ENCODE data around the gene HAUS1.

Gene HAUS1, protein sequence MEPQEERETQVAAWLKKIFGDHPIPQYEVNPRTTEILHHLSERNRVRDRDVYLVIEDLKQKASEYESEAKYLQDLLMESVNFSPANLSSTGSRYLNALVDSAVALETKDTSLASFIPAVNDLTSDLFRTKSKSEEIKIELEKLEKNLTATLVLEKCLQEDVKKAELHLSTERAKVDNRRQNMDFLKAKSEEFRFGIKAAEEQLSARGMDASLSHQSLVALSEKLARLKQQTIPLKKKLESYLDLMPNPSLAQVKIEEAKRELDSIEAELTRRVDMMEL

DNA sequence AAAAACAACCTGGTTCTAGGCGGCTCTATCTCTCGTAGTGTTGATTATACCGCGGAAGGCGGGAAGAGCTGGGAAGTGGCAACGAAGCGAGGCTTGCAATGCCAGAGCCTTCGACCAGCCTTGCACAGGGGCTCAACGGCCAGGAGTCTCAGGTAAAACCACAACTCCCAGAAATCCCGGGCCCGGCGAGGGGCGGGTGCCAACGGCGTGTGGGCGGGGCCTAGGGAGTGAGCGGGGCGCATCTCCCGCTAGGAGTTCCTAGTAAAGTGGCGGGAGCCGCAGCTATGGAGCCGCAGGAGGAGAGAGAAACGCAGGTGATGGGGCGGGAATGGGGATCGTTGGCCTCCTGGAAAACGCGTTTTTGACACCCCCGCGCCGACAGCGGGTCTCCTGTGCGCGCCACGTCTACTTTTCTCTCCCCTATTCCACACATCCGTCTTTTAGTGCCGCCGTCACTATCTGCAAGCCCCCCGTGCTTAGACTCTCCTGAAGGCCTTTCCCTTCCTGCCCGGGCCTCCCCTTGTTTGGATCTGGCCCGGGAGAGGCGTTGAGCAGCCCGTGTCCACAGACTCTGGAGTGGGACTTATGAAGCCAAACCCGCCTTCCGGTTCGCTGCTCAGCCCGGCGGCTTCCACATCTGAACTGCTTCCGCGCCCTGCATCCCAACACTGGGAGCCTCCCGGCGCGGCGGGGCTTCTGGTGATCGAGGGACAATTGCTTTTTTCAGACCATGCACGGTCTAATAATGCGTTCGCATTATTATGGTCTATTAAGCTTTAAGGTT, at the start of gene HAUS1:
TSS of gene HAUS1 (plus strand) at position 258 of the 784 bp plus-strand sequence. CDS start at position 285, 27 bp downstream.
- peak; percentile 74 for DNase-seq (ENCODE audit: low read depth)

DNA sequence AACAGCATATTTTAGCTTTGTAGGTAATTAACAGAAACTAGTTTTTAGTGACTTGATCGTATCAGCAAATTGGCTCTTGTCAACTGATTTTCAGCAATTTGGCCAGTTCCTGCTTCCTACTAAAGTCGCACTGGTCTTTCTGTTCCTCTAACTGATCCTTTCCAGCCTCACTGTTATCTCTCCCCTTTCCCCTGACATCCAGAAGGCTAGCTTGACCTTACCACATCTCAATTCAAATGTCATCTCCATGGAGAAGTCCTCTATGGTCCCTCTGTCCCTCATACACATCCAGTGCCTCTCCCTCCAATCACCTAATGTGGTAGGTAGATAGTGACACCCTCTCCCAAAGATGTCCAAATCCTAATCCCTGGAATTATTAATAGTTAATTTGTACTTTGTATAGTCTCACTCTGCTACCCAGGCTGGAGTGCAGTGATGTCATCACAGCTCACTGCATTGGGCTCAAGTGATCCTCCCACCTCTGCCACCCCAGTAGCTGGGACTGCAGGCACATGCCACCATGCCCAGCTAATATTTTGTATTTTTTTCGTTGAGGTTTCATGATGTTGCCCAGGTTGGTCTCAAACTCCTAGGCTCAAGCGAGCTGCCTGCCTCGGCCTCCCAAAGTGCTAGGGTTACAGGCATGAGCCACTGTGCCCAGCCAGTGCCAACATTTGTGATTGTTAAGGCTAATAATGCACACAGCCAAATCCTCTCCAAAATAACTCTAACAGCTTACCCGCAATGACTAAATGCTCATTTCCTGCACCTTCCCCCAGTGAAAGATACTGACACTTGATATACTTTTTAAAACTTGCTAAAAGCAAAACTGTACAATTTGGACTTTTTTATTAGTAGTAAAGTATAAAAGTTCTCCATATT, 49.0 kb upstream of the HAUS1 start:
- no peak for DNase-seq (ENCODE audit: low read depth)

DNA sequence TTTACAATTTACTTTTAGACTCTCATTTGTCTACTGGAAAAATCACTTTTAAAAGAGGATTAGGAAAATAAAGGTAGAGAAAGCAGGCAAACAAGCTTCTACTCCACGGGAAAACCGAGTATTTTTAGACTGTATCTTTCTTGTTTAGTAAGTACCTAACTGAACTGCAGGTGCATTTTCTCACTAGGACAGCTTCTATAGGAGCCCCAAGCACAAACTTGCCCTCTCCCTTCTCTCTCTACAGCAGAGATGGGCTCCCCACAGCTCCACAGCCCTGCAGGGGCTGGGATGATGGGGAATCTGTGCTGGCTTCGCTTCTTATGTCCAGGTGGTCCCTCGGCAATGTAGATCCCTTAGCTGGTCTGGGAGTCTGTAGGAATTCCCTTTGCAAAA, 48.4 kb upstream of the HAUS1 start:
- DNase-seq (ENCODE audit: low read depth), result no peak

DNA sequence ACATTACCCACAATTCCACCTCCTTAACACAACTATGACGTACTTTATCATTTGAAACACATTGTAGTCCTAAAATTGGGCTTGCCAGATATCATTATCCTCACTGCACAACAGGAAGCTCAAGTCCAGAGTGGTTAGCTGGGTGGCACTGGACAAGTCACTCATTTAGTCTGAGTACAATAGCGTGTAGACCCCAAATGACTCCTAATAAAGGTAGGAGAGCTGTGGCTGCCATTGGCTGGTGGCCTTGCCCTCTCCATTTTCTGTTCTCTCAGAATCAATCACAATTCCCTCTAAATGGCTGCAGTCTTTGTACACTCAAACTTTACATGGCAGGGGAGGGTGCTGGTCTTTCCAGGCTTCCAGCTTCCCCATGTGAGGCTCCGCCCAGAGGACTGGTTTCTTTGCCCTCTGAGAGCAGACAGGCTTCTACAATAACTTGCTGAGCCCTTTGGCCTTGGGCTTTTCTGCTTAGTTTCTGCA, 43.8 kb upstream of the HAUS1 start:
- no peak for DNase-seq (ENCODE audit: low read depth)

DNA sequence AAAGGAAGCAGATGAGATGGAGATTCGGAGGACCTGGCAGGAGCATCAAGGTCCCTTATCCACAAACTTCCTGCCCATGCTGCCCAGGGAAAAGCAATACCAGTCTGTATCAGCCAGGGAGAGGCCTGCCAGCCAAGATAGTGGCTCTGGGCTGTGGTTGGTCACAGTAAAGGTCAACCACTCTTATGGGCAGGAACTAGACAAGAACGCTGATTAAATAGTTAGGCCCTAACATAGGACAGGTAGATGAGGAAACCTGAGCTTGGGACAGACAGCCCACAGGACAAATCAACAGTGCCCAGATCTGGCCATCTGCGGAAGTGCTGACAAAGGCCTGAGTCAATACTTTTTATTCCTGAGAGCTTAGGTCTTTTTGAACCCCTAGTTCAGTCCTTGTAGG, 42.8 kb upstream of the HAUS1 start:
- no peak for DNase-seq (ENCODE audit: low read depth)

DNA sequence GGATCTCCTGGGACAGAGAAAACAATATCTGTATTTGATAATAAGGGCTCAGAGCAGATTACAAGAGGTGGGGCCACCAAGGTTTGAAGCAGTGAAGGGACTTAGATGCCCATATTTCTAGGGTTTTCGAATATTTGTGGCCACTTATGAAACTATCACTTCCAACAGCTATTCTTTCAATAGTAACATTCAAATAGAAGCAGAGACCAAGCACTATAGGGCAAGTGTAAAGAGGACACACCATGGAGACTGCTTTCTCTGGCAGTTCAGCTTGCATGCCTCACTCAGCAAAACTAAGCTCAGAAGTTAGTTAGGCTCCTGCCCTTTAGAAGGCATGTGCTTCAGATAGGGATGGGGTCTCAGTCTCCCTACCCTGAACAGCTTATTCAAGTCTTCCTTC, 42.4 kb upstream of the HAUS1 start:
- DNase-seq (ENCODE audit: low read depth), result no peak

DNA sequence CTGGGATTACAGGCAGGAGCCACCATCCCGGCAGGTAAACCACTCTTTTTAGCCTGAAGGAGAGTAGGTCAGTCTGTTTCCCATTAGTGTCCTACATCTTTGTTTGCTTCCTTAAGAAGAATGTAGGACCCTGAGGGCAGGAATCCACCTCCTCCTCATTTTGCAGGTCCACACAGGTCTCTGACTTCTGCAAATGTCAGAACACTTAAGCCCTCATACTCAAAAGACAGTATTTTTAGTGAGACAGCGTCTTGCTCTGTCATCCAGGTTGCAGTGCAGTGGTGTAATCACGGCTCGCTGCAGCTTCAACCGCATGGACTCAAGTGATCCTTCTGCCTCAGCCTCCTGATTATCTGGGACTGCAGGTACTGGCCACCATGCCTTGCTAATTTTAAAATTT, 41.4 kb upstream of the HAUS1 start:
- DNase-seq (ENCODE audit: low read depth), result no peak

DNA sequence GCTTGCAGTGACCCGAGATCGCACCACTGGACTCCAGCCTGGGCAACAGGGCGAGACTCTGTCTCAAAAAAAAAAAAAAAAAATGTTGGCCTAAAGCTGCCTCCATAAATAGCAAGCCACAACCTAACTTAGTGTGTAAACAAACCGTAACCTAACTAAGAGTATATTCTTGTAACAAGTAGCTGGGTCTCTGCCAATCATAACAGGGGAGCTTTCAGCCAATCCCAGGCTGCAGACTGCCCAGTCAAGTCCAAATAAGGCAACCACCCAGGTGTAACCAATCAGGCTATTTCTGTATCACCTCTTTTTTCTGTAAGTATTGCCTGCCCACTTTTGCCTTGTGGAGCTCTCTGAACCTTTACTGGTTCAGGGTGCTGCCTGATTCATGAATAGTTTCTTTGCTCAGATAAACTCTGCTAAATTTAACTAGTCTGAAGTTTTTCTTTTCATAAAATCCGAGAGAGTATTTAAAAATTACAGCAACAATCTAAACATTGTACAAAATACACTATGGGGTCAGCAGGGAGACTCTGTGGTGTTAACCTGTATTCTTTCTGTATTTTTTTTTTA, 36.7 kb upstream of the HAUS1 start:
- DNase-seq (ENCODE audit: low read depth), result peak; percentile 46

DNA sequence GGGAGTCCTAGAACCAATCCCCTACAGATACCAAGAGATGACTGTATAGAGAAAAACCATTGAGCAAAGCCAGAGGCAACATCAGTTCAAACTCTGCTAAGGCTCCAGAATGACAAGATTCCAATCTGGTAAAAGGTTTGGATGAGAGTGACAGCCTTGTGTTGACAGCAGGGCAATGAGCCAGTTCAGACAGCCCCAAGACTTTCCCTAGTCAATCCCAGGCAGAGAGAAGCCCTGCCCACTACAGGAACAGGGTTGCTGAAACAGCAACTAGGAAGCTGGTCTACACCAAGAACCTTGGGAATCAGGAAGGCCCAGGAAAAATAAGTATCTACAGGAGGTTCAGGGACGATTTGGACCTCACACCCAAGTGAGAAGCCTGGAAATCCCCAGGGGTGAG, 35.4 kb upstream of the HAUS1 start:
- no peak for DNase-seq (ENCODE audit: low read depth)

DNA sequence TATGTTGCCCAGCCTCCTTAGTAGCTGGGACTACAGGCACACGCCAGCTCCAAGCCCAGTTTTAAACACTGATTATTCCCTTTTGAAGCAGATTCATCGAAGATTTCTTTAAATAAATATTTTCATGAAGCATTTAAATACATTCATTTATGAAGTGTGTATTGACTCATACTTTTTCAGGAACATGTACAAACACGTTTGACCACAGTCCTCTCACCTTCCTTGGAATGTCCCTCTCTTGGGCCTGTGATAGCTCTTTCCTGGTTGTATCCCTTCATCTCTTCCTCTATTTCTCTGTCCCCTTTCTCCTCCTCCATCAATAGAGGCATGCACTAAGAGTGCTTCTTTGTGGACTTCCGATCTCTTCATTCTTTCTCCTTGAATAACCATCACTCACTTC, 34.7 kb upstream of the HAUS1 start:
- no peak for DNase-seq (ENCODE audit: low read depth)

DNA sequence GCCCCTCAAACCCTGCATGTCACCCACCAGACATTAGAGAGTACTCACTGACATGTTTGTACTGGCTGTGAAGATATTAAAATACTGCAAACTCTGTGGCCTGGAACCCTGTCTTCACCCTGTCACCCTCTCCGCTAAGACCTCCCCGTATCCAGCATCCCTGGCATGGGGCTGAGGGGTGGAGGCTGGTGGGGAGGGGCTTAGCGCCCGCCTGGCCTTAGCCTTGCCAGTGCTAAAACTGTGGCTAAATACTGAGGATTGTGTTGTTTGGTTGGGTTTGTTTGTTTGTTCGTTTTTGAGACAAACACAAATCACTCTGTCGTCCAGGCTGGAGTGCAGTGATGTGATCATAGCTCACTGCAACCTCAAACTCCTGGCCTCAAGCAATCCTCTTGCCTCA, 34.0 kb upstream of the HAUS1 start:
- no peak for DNase-seq (ENCODE audit: low read depth)

DNA sequence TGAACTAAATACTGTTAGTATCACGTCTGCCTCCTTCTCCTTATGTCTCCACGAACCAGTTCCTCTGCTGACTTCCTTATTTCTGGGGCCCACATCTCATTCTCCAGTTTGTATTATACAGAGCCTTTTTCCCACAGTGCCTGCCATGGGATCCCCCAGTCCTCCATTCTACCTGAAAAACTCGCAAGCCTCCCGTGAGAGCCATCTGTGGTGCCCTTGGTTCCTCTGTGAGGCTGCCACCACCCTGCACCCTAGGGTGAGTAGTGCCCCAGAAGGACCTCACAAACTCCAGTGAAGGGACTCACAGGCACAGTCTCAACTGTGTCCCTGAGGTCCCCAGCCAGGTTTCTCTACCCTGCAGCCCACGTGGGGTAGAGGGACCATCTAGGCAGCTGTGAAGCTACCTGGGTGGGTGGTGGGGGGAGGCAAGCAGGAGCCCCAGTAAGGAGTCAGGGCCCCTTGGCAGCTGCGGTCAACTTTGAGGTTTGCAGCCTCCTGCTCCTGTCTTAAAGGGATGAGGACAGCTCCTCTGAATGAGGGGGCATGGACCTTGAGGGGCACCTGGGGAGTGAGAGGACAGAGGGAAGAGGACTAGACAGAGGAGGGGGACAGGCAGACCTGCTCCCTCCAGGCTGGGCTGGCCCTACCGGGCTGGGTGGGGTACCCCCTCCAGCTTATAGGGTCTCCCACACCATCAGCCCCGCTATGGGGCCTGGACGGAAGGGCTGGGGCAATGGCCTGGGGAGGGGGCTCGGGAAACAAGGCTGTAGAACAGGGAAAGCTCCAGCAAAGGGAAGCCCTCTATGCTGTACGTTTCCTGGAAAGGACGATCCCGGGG, 33.2 kb upstream of the HAUS1 start:
- DNase-seq (ENCODE audit: low read depth), result no peak

DNA sequence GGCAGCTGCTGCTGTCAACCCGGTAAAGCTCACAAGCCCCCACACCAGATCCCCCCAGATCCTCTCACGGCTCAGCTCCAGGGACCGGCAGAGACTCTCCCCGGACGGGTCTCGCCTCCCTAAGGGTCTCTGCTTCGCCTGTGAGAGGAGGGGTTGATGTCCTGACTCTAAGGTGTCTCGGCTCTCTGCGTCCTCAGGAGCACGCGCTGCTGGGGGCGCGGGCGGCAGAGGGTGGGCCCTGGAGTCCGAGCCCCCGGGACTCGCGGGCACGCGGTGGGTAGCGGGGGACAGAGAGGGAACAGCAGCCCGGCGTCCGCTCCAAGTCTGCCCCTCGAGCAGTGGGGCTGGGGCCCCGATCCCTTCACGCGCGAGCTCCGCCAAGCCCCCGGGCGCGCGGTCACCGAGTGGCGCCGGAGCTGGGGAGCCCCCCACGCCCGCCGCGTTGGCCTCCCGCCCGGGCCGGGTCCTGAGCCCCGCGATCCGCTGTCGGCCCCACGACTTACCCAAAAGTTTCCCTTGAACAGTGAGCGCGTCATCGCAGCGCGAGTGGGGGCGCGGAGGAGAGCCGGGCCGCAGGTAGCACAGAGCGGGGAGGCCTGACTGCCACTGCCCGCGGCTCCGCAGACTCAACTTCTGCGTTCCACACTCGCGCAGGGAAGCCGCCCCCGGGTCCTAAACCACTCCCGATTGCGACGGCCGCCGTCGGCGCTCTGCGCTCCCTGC, 32.4 kb upstream of the HAUS1 start, which contains the start of gene PSTPIP2:
TSS of gene PSTPIP2 (minus strand) at position 608 of the 723 bp plus-strand sequence. CDS start at position 536, 72 bp downstream.
- peak; percentile 61 for DNase-seq (ENCODE audit: low read depth)

DNA sequence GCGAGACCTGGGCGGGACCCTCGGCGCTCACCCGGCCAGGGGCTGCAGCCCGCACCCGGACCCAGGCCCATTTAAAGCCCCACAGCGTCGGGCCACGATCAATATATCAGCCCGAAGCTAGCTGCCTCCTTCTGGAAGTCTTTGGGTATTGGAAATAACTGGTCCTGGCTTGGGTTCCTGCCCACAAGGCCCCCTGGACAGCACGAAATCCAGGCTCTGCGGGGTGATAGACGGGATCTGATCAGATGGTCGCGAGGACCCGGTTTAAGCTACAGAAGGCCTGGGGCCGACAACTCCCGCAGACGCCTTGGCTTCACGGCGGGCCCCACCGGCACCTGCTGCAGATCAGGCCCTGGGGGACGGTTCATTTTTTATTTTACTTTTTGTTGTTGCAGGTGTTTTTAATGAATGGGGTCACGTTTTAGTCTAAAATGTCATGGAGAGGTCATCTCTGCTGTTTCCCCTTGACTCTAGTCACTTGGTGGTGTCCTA, 31.8 kb upstream of the HAUS1 start:
- no peak for DNase-seq (ENCODE audit: low read depth)

DNA sequence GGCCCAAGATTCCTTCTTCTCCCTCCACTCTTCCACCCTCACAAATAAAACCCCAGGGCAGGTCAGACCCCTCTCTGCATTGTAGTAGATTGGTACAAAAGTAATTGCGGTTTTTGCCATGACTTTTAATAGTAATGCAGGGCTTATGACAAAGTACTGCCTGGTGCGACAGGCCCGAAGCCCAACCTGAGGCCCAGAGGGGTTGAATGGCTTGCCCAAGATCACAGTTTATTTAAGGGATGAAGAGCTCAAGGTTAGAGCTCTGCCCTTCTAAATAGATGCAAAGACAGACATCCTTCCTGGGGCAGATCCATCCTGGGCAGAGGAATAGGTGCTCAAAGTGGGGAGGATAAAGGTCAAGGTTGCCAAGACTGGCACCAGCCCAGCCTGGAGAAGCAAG, 31.2 kb upstream of the HAUS1 start:
- no peak for DNase-seq (ENCODE audit: low read depth)

DNA sequence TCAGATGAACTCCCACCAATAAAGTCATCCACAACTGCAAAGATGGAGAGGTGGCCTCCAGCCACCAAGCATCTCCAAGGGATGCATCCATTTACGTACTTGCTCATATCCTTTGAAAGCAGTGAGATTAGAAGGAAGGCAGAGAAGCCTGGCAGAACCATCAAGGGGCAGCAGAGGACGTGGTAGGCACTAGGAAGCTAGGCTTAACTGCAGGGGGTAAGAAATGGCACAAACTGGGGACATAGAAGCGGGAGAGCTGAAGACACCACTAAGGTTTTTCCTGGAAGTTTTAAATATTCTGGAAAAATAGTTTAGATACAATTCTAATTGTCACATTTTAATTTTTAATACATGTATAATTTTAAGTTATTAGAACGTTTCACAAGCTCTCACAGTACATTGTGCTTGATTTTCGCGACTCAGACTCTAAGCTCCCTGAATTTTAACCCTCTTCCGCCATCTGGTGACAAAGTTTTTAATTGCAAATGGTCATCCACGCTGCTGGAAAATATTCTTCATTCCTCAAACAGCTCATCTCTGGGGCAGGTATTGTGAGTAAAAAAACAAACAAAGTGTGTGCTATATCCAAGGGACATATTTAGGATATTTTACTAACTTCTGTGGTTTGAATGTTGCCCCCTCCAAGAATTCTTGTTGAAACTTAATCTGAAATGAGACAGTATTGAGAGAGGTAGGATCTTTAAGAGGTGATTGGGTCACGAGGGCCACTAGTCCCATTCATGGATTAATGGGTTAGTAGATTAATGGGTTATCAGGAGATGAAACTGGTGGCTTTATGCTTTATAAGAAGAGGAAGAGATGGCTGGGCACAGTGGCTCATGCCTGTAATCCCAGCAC, 30.5 kb upstream of the HAUS1 start:
- DNase-seq (ENCODE audit: low read depth), result peak; percentile 65

DNA sequence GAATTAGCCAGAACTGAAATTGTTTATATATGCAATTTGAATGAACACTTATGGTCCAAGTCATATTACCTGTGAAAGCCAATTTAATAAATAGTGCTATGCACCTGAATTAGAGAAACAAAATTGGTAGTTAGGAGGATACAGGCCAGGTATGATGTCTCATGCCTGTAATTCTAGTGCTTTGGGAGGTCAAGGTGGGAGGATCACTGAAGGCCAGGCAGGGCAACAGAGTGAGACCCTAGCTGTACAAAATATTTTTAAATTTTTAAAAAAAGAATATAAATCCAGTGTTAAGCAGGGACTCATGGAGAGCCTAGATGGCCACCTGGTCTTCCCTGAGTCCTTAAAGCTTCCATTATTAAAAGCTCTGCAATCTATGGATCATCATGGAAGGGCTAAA, 24.8 kb upstream of the HAUS1 start:
- no peak for DNase-seq (ENCODE audit: low read depth)

DNA sequence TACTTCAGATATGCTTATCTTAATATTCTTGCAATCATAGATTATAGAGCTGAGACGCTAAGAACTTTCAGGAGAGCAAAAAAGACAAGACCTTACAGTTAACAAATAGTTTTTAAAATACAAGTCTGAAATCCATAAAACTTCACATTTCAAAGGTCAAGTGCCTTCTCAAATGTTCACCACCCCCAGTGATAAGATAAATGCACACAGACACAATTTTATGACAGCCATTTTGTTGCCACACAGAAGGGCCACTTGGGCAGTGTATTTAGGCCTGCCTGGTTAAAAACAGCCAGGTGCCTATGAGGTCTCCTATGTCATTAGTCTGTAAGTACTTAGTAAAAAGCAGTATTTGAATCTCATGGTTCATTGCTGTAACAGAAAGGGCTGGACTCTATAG, 24.0 kb upstream of the HAUS1 start:
- DNase-seq (ENCODE audit: low read depth), result no peak

DNA sequence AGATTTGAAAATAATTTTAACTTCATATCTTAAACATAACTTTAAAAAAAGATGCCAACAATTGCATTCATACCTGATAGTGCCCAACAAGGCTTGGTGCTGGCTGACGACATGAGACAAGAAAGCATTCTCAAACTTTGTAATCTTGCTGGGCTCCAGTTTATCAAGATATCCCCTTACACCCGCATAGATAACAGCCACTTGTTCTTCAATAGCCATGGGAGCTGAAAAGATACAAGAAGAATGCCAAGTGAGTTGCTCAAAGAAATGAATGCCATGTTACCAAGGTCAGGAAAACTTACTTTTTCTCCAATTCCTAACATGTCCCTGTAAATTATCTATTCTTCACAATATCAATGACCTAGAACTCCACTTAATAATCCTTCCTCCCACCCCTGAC, 19.8 kb upstream of the HAUS1 start:
- DNase-seq (ENCODE audit: low read depth), result no peak
